Urothelium cell line (cell line): ENCODE data around the gene C12orf42.
A peak's percentile ranks its signal among the peaks of the same experiment; 100 is the strongest.

ENCODE experiments used
- DNase-seq: peaks from one replicate; pipeline ENCODE4 v3.0.0; 2011; ENCODE audit warnings: low spot score, mixed read lengths
- FAIRE-seq: peaks from 2 replicates; lab custom pipeline; 2011; peaks lifted over from hg19 to GRCh38; lab: Jason Lieb, UNC

Gene C12orf42

DNA sequence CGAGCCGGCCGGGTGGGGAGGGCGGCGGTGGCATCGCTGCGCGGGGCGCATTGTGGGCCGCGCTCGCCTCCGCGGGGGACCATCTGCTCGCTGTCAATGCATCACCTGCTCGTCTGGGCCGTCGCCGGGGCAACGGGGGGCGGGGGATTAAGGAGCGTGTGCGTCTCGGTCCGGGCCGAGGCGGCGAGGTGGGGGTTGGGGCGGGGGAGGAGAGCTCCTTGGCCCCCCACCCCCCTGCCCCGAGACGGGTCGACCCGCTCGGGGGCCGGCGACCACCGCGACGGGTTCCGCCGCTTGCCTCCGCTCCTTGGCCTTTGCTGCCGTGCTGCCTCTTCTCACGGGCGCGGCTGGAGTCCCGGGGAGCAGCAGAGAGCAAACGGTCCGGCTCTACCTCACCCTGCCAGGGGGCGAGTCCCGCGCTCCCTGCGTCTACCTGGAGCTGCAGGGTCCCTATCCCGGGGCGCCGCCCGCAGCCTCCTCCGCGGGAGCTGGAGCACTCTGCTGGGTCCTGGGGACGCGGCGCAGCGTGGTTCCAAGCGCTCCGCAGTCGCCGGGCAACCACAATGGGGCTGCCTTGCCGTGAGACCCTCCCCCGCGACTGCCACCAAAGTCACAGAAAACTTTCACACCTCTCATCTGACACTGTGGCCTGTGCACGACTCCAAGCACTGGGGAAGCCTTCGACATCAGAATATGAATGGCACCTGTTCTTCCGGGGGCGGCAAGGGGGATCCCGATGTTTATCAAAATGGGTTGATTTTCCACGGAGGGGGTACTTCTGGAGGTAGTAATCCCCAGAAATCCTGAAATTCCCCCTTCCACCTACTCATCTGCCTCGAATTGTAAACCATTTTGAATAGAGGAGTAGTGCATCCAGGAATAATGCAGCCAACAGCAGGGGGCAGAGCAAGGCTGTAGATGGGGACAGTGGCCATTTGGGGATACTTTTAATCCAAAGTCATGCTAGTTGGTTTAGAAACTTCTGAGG lies at the start of gene C12orf42:
Gene C12orf42 (minus strand): TSS at position 500 of the 988 bp plus-strand sequence. CDS start 17,542 bp downstream, outside the sequence.
- DNase-seq (peak; percentile 43), FAIRE-seq (no peak)

DNA sequence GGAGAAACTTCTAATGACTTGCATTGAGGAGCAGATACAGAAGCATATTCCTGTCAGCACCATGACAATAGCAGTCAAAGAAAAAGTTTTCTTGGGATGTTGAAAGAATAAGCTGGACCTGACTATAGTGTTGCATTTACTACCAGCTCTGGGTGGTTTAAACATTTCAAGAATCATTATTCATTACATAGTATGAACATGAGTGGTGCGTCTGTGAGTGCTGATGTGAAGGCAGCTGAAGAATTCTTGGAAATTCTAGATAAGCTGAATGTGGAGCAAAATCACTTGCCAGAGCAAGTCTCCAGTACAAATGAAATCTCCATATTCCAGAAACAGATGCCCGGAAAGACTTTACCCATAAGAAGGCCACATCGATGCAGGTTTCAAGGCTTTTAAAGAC lies 46.3 kb upstream of the C12orf42 start:
- DNase-seq (no peak), FAIRE-seq (no peak)

DNA sequence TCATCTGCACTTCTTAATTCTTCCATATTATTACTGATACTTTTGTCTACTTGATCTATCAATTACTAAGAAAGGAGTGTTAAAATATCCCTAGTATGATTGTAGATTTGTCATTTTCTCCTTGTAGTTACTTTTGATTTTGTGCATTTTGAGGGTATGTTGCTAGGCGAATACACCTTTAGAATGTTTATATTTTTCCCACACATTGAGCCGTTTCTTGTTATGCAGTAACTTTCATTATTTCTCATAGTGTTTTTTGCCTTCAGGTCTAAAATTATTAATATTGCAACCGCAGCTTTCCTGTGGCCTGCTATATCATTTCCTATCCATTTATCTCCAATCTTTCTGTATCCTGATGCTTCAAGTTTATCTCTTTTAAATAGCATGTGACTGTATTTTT lies 44.6 kb upstream of the C12orf42 start:
- FAIRE-seq (no peak), DNase-seq (no peak)

DNA sequence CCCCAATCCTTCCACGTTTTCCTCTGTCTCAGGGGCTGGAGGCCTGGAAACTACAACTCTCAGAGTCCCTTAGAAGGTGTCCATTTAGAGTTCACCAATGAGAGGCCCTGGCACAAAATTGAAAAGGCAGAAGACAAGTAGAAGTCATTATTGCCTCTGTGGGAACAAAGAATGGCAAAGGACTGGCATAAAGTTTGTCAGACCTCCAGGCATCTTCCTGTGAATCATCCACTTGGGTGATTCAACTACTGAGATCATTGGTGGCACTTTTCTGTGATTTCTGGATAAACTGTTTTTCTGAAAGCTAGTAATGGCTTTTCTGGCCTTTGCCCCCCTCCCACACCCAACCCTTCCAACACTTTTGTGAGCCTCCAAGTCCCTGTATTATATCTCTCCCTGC lies 42.6 kb upstream of the C12orf42 start:
- no peak for FAIRE-seq
- peak; percentile 33 for DNase-seq

DNA sequence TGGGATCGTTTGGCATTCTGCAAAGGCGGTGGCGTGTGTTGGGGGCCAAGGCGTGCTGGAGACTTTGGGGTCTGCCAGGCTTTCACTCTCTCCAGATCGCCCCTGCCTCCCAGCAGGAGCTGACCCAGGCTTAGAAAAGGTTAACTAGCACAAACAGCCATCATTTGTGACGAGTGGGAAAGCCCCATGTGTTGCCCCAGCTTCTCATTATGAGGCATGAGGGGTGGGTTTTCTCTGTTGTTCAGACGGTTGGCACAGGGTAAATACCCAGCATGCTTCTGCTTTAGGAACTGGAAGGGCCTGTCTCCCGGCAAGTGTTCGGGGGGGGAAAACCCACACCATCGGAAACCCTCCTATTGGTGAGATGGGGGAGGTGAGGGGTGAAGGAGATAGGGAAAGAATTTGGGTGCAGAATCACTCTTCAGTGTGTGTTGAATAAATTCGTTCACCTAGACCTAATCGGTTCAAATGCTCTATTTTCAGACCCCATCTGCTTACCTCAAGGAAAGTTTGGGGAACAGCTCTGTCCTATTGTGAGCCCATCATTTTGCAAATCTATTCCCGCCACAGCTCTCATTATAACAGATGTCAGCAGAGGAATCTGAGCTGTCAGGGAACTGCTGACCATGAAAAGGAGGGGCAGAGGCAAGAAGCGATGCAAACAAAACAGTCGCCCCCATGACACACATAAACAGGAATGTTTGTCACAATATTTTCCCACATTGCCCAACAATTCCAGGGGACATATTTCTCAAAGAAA lies 34.7 kb upstream of the C12orf42 start:
- FAIRE-seq (no peak), DNase-seq (no peak)

DNA sequence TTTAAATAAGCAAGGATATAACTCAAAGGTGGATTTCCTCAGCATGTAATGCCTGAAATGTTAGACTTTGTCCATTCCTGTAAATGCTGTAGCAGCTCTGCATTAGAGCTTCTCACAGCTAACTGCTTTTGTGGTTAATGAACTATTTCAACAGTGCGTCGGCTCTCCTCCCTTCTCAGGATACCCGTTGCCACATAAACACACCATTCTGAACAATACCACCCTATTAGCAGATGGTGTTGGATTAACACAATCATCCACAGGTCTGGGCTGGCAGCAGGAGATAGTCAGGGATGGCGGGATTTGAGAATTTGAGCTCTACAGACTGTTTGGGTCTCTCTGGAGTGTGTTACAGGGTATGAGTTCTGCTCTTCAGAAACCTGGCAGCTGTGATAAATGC lies 33.5 kb upstream of the C12orf42 start:
- no peak for FAIRE-seq
- no peak for DNase-seq

DNA sequence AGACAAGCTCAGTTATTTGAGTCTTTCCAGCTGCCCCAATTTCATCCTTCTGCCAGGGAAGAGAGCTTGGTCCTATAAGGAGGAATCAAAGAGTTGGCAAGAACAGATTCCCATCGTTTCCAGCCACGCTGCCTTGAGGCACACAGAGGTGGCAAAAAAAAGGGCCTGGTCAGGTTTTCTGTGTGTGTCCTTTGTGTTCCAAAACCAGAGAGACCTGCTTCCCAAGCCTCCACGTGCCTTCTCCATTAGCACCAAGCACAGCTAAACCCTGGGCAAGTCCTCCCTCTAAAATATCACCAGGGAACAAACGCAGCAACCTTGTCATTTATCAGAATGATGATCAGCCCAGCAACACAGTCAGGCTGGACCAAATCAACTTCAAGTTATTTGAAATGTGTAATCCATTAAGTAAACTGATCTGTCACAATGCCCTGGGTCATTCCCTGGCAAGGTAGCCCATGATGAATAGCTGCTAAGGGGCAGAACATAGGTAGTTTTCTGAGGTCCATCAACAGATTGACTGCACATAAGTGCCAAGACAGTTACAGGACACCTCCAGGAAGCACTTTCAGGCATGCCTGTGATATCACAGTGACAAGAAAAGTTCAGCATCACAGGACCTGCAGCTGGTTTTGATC lies 28.6 kb upstream of the C12orf42 start:
- FAIRE-seq, result no peak
- no peak for DNase-seq

DNA sequence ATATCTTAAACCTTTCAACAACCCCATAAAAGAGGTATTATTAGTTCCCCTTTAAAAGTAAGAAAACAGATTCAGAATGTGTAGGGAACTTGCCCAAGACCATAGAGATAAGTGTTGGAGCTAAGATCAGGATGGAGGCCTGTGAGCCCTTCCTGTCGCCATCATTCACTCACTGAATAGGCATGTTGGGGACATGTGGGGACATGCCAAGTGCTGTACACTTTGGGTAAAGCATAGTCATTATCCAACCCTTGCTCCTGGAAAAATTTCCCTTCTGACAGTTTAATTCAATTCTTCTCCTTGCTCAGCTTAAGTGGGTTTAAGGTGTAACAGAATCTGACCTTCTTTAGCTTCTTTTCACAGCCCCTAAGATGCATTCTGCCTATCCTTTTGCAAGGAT lies 28.0 kb upstream of the C12orf42 start:
- FAIRE-seq (no peak), DNase-seq (no peak)

DNA sequence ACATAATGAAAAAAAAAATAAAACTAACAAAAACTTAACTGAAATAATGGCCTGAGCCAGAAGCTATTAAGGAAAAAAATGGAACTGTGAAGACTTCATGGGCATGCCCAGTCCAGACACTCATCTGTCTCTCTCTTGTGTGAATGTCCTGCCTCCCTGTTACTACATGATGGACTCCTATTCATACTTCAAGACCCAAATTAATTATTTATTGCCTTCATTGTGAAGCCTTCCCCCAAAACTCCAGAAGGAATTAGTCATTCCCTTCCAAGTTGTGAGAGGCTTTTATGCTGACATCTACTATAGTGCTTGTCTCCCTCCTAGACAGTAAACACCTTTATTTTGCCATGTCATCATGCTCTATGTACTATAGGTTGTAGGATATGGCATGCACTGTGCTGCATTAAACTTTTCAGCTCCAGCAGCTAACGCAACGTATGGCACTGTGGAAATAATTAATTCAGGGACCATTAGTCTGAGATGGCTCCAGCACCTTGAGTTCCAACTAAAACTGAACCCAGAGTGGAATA lies 25.0 kb upstream of the C12orf42 start:
- DNase-seq, result no peak
- no peak for FAIRE-seq

DNA sequence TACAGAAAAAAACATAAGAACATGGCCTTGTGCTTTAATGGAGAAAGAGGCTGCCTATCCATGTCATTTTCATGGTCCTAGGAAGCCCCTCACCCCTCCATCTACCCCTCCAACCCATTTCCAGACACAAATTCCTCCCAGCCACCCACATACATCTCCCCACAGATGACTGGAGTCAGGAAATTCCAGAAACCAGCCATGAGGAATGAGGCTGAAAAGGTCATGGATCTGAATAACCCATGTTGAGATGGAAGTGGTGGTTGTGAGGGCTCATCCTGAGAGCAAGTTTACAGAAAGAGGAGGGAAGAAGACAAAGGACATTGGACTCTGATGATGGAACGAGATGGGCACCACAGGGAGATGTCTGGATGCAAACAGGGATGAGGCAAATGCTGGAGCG lies 23.9 kb upstream of the C12orf42 start:
- no peak for DNase-seq
- FAIRE-seq, result no peak

DNA sequence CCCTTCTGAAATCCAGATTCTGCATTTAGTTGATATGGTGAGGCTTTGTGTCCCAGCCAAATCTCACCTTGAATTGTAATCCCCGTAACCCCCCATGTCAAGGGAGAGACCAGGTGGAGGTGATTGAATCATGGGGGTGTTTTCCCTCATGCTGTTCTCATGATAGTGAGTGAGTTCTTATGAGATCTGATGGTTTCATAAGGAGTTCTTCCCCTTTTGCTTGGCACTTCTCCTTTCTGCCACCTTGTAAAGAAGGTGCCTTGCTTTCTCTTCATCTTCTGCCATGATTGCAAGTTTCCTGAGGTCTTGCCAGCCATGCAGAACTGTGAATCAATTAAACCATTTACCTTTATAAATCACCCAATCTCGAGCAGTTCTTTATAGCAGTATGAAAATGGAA lies 23.1 kb upstream of the C12orf42 start:
- DNase-seq (no peak), FAIRE-seq (no peak)

DNA sequence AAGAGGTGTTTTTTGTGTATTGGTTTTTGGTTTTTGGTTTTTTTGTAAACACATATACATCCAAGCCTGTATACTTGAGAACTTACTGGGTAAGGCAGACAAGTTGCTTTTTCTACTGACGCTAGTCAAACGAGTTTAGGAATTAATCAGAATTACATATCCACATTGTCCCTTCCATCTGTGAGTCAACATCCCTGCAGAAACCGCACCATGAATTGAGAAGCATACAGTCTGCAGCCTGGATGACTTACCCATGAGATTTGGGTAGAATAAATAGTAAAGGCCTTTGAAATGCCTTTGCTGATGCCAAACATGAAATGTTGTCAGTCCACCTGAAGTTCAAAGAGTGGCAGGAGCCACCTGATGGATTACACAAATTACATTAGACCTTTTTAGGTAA lies 21.4 kb upstream of the C12orf42 start:
- no peak for FAIRE-seq
- DNase-seq, result no peak

DNA sequence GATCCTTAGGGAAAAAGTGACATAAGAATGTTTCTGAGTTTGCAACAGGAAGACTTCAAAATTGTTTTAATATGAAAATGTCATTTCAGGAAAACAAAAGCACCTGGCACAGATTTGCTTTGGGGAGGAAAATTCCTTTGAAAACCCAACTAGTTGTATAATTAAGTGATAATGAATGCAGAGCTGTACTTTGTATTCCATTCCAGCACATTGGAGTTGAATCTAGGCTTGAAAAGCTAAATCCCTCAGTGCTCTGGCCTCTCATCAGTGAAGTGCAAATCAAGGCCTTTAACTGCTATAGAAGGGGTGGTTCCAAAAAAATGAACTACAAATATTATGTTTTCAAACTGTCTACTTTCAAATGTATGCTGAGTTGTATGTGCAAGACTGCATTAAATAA lies 19.6 kb upstream of the C12orf42 start:
- DNase-seq (no peak), FAIRE-seq (no peak)

DNA sequence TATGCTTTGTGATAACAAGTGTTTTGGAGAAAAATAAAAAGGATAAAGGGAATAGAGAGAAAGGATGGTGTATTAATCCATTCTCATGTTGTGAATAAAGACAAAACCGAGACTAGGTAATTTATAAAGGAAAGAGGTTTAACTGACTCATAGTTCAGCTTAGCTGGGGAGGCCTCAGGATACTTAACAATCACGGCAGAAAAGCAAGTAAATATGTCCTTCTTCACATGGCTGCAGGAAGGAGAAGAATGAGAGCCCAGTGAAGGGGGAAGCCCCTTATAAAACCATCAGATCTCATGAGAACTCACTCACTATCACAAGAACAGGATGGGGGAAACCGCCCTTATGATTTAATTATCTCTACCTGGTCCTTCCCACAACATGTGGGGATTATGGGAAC lies 18.1 kb upstream of the C12orf42 start:
- FAIRE-seq (no peak), DNase-seq (no peak)

DNA sequence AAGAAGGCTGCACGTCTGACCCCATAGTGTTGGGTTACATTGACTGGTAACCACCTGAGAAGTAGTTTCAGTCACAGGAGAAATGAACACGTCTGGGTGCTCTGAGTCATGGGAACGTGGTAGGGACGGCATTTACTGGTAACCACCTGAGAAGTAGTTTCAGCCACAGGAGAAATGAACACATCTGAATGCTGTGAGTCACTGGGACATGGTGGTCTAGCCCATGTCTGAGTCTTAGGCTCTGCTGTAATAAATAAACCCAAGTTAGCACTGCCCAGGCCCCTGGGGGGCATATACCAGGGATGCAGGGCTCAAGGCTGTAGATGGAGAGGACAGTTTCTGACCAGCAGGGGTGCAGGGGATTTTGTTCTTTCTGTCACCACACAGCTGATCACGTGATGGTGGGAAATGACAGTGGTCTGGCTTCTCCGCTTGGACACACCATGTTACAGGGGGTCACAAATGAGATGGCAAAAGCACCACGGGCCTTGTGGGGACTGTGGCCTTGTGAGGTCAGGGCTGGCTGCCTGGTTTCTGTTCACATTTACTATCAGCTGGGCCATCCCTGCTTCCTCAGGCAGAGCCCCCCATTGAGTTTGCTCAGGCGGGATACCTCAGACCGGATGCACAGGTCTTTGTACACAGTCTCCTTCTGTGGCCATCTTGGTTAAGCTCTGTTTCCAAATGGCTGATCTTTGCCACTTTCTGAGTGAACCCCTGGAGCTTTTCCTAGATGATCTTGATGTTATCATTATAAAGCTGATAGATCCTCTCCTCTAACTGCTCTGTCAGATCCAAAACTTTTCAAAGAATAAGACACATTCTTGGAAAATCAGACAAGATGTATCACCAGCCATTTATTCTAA lies 9.8 kb upstream of the C12orf42 start:
- DNase-seq, result peak; percentile 24
- no peak for FAIRE-seq

DNA sequence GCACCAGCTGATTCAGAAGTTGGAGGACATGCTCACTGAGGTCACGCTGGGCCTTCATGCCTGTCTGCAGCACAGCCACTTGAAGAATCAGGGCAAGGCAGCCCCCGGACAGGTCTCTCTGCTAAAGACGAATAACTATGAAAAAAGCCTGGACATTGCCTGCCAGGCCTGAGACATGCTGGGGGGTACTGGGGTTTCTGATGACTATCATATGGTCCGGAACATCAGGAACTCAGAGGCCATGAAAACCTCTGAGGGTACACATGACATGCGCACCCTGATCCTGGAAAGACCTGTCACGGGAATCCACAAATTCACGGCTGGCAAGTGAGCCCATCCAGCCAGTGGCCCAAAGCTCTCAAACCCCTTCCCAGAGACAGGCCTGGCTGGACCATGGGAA lies 8.8 kb upstream of the C12orf42 start:
- no peak for FAIRE-seq
- DNase-seq, result no peak

DNA sequence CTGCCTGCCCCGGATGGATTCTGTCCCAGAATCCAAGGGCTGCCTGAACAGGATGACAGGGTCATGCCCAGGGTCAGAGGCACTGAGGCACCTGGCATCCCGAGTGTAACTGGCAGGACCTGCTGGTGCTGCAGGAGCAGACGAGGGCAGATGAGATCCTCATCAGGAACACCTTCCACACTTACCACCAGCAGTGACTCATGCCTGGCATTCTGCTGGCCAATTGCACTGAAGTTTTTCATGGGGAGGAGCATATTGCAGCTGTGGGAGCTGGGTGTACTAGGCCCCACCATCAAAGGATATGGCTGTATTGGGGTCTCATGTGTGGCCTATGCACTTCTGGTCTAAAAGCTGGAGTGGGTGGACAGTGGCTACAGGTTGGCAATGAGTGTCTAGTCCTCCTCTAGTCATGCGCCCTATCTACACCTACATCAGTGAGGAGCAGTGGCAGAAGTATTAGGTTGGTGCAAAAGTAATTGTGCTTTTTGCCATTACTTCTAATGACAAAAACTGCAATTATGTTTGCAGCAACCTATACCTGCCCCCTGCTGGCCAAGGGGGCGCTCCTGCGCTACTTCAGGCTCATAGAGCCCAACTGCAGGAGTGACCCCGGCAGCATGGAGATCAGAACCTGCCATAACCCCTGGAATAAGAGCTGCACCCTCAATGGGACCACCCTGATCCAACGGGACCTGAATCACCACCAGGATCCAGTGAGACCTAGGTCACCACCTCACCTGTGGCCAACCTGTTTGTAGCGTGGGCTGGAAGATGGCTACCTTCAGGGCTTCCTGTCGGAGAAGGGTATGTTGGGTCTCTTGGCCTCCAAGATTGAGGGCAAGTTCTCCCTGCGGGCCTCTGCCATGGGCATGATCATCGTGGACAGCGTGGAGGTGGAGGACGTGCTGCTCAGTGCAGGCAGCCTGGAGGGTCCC lies 8.0 kb upstream of the C12orf42 start:
- FAIRE-seq, result no peak
- no peak for DNase-seq

DNA sequence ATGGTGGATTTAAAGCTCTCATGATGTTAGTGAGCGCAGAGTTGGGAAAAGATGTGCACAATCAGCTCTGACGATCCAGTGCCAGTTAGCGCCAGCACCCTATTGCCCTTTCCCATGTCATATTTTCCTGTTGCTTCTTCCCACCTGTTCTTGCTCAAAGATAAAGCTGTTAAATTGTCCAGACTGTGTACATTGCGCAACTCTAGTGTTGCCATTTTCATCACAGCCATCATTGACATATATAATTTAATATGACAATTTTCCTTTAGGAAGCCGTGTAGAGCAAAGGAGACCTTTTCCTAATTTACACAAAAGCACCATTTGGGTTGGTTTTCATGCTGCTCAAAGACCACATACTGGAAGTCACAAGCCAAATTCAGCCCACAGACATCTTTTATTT lies 5.7 kb upstream of the C12orf42 start:
- no peak for FAIRE-seq
- no peak for DNase-seq

DNA sequence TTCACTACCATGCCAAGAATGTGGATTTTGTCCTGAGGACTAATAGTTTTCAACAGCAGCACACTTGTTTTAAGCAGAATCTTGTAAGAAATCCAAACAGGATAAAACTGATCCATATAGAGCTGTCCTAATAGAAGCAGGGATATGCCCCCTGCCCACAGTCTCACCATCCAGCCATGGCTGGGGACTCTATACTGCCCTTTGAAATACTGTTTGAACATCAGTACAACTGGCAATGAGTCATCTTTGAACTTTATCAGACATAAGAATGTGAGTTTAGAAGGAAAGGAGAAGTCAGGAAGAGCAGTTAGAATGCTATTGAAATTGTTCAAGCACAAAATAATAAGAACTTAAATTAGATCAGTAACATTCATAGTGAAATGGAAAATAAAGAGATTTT lies 3.8 kb upstream of the C12orf42 start:
- FAIRE-seq (no peak), DNase-seq (no peak)
